IMR-90 (cell line): Measurements from ENCODE around the gene GPC5. TPM values are rescaled to one million over a fixed set of nuclear protein-coding genes. Genes with fewer than 3 reads are reported as not detected.

Experiments used
- ATAC-seq: fragments of 200-7000 bp; cut with Tn5 transposase; 2 replicates; pipeline ENCODE4 v1.9.1; 2020; ENCODE audit warnings: low read depth, mild to moderate bottlenecking, moderate library complexity
- BruUV-seq: library from RNA; stranded (reverse); fragments of 400-500 nt; replicated peaks from 2 replicates; lab custom pipeline; 2021; lab: Mats Ljungman, UMichigan
- CTCF ChIA-PET: fragments of 300-600 bp; formaldehyde crosslinking; extraction: SDS; loops from one replicate; lab custom pipeline; 2021; ENCODE audit warnings: antibody characterized with exemption; lab: Yijun Ruan, JAX
- POLR2A ChIA-PET: fragments of 300-600 bp; sonication (Branson Sonifier 250); formaldehyde crosslinking; loops from one replicate; lab custom pipeline; 2022; ENCODE audit warnings: antibody characterized with exemption; ENCODE audit not compliant: unreplicated experiment; lab: Charles Lee
- DNase-seq: peaks from one replicate; pipeline ENCODE4 v3.0.0; 2013
- H2AFZ ChIP-seq: replicated peaks from 2 replicates; pipeline ENCODE3; 2013; ENCODE audit warnings: low read length, mild to moderate bottlenecking; ENCODE audit not compliant: poor library complexity
- H2AK5ac ChIP-seq: 2 replicates; pipeline ENCODE4 v1.6.1; 2013; ENCODE audit warnings: low read depth, low read length, inconsistent platforms
- H2AK9ac ChIP-seq: replicated peaks from 2 replicates; pipeline ENCODE3; 2013; ENCODE audit warnings: mild to moderate bottlenecking, low read depth, low read length, moderate library complexity; ENCODE audit not compliant: poor library complexity
- H2BK120ac ChIP-seq: 2 replicates; pipeline ENCODE4 v1.6.1; 2013; ENCODE audit warnings: low read depth, low read length, inconsistent platforms
- H2BK15ac ChIP-seq: 3 replicates; pipeline ENCODE4 v1.6.1; 2013; ENCODE audit warnings: low read depth, low read length, inconsistent platforms
- H2BK20ac ChIP-seq: 2 replicates; pipeline ENCODE4 v1.6.1; 2013; ENCODE audit warnings: low read depth, mild to moderate bottlenecking, inconsistent platforms, low read length, moderate library complexity
- H2BK5ac ChIP-seq: 2 replicates; pipeline ENCODE4 v1.6.1; 2013; ENCODE audit warnings: mild to moderate bottlenecking, low read depth, low read length, inconsistent platforms; ENCODE audit not compliant: poor library complexity, severe bottlenecking
- H3K14ac ChIP-seq: replicated peaks from 2 replicates; pipeline ENCODE4 v1.6.1; 2013; ENCODE audit warnings: low read depth, low read length, inconsistent platforms
- H3K18ac ChIP-seq: 2 replicates; pipeline ENCODE4 v1.6.1; 2013; ENCODE audit warnings: low read depth, low read length, control low read depth
- H3K23ac ChIP-seq: 2 replicates; pipeline ENCODE4 v1.6.1; 2013; ENCODE audit warnings: low read depth, low read length, inconsistent platforms
- H3K27ac ChIP-seq: 2 replicates; pipeline ENCODE4 v1.5.1; 2013; ENCODE audit warnings: mild to moderate bottlenecking, control low read depth, low read length; ENCODE audit not compliant: insufficient read depth
- H3K27me3 ChIP-seq: 2 replicates; pipeline ENCODE4 v1.6.1; 2013; ENCODE audit warnings: low read length; ENCODE audit not compliant: control insufficient read depth, insufficient read depth
- H3K36me3 ChIP-seq: 2 replicates; pipeline ENCODE4 v1.6.1; 2013; ENCODE audit warnings: low read length, mixed read lengths; ENCODE audit not compliant: control insufficient read depth, insufficient read depth
- H3K4ac ChIP-seq: 2 replicates; pipeline ENCODE4 v1.6.1; 2013; ENCODE audit warnings: low read depth, low read length, inconsistent platforms
- H3K4me1 ChIP-seq: 2 replicates; pipeline ENCODE4 v1.6.1; 2013; ENCODE audit warnings: low read length, mixed read lengths; ENCODE audit not compliant: control insufficient read depth, insufficient read depth
- H3K4me2 ChIP-seq: 2 replicates; pipeline ENCODE4 v1.6.1; 2013; ENCODE audit warnings: low read depth, mild to moderate bottlenecking, control low read depth, low read length, moderate library complexity
- H3K4me3 ChIP-seq: 2 replicates; pipeline ENCODE4 v1.5.1; 2013; ENCODE audit warnings: low read depth, mild to moderate bottlenecking, control low read depth, low read length, moderate library complexity; ENCODE audit not compliant: insufficient read depth
- H3K56ac ChIP-seq: 2 replicates; pipeline ENCODE4 v1.6.1; 2013; ENCODE audit warnings: low read length, inconsistent platforms; ENCODE audit not compliant: insufficient read depth; ENCODE audit errors: extremely low read depth
- H3K79me1 ChIP-seq, 2 experiments: 2 replicates each; pipeline ENCODE4 v1.6.1; 2013; ENCODE audit warnings: low read length in 2 of 2, inconsistent platforms in 1 of 2, low read depth in 1 of 2
- H3K9ac ChIP-seq: 2 replicates; pipeline ENCODE4 v1.6.1; 2013; ENCODE audit warnings: low read depth, low read length, control low read depth
- H3K9me1 ChIP-seq: 2 replicates; pipeline ENCODE4 v1.6.1; 2013; ENCODE audit warnings: low read length, inconsistent platforms; ENCODE audit not compliant: insufficient read depth
- H3K9me3 ChIP-seq: 2 replicates; pipeline ENCODE4 v1.6.1; 2013; ENCODE audit warnings: low read length; ENCODE audit not compliant: control insufficient read depth, insufficient read depth
- H4K20me1 ChIP-seq: 2 replicates; pipeline ENCODE4 v1.6.1; 2013; ENCODE audit warnings: low read length, inconsistent platforms; ENCODE audit not compliant: insufficient read depth
- H4K5ac ChIP-seq: 2 replicates; pipeline ENCODE4 v1.6.1; 2013; ENCODE audit warnings: mild to moderate bottlenecking, low read depth, low read length, control low read depth
- H4K8ac ChIP-seq, 2 experiments: 2 replicates each; pipeline ENCODE4 v1.6.1; 2013; ENCODE audit warnings: low read depth in 2 of 2, low read length in 2 of 2, control low read depth in 1 of 2, inconsistent platforms in 1 of 2
- H4K91ac ChIP-seq: 2 replicates; pipeline ENCODE4 v1.6.1; 2013; ENCODE audit warnings: low read depth, low read length, inconsistent platforms; ENCODE audit not compliant: insufficient read depth
- BHLHE40 ChIP-seq: fragments of 150-350 bp; IDR thresholded peaks from 2 replicates; pipeline ENCODE4 v1.6.1; 2016; ENCODE audit warnings: mild to moderate bottlenecking, low read depth, low read length
- CEBPB ChIP-seq: IDR thresholded peaks from 2 replicates; pipeline ENCODE4 v1.6.1; 2012; ENCODE audit warnings: low read depth, low read length, improper control_type of control experiment
- CHD1 ChIP-seq: IDR thresholded peaks from 2 replicates; pipeline ENCODE4 v1.6.1; 2012; ENCODE audit warnings: low read depth, low read length, improper control_type of control experiment
- CTCF ChIP-seq: conservative IDR thresholded peaks from 2 replicates; pipeline ENCODE4 v1.5.1; 2012; ENCODE audit warnings: mild to moderate bottlenecking, low read depth, low read length, improper control_type of control experiment
- ELK1 ChIP-seq: fragments of 150-350 bp; IDR thresholded peaks from 2 replicates; pipeline ENCODE4 v1.6.1; 2016; ENCODE audit warnings: low read depth, mild to moderate bottlenecking, low read length, moderate library complexity, borderline replicate concordance
- FOS ChIP-seq: fragments of 150-350 bp; IDR thresholded peaks from 2 replicates; pipeline ENCODE4 v1.6.1; 2016; ENCODE audit warnings: low read depth, low read length
- MAFK ChIP-seq: IDR thresholded peaks from 2 replicates; pipeline ENCODE4 v1.6.1; 2012; ENCODE audit warnings: low read depth, low read length, improper control_type of control experiment
- MAZ ChIP-seq: IDR thresholded peaks from 2 replicates; pipeline ENCODE4 v1.6.1; 2012; ENCODE audit warnings: low read depth, mild to moderate bottlenecking, low read length, improper control_type of control experiment, moderate library complexity, borderline replicate concordance
- MXI1 ChIP-seq: IDR thresholded peaks from 2 replicates; pipeline ENCODE4 v1.6.1; 2012; ENCODE audit warnings: low read depth, mild to moderate bottlenecking, low read length, moderate library complexity, borderline replicate concordance
- NFE2L2 ChIP-seq: fragments of 150-350 bp; IDR thresholded peaks from 2 replicates; pipeline ENCODE4 v1.6.1; 2016; ENCODE audit warnings: low read depth, mild to moderate bottlenecking, low read length
- POLR2A ChIP-seq: IDR thresholded peaks from 2 replicates; pipeline ENCODE4 v1.6.1; 2012; ENCODE audit warnings: mild to moderate bottlenecking, low read depth, low read length
- RAD21 ChIP-seq: IDR thresholded peaks from 2 replicates; pipeline ENCODE4 v1.6.1; 2012; ENCODE audit warnings: low read length, improper control_type of control experiment
- RCOR1 ChIP-seq: IDR thresholded peaks from 2 replicates; pipeline ENCODE4 v1.6.1; 2012; ENCODE audit warnings: mild to moderate bottlenecking, low read length, improper control_type of control experiment; ENCODE audit not compliant: insufficient replicate concordance
- RFX5 ChIP-seq: IDR thresholded peaks from 2 replicates; pipeline ENCODE4 v1.8.0; 2012; ENCODE audit warnings: low read depth, mild to moderate bottlenecking, low read length, moderate library complexity
- SMC3 ChIP-seq: fragments of 150-350 bp; IDR thresholded peaks from 2 replicates; pipeline ENCODE4 v1.6.1; 2016; ENCODE audit warnings: low read depth, mild to moderate bottlenecking, antibody characterized with exemption, low read length, moderate library complexity
- WGBS, 2 experiments: methylation state at CpG; one replicate each; pipeline versions ENCODE4 v1.1.5 to v1.1.7; 2013; ENCODE audit warnings: missing lambda C conversion rate in 2 of 2; ENCODE audit not compliant: insufficient read length in 1 of 2; ENCODE audit errors: extremely low coverage in 2 of 2; 5-methylcytosine and 5-hydroxymethylcytosine counted together
- dilution Hi-C: fragments of 300-500 bp; cut with HindIII; formaldehyde crosslinking; loops from one replicate; pipeline ENCODE4 v1.14.3; 2018; ENCODE audit warnings: low sequenced_read_pairs; ENCODE audit not compliant: unreplicated experiment
- in situ Hi-C: fragments of 300-500 bp; cut with MboI; formaldehyde crosslinking; loops from 3 replicates; pipeline ENCODE4 v1.14.3; 2019; ENCODE audit warnings: low sequenced_read_pairs, inconsistent platforms, mixed read lengths
- intact Hi-C: fragments of 100-400 bp; cut with micrococcal nuclease; formaldehyde crosslinking; loops from 2 replicates; pipeline ENCODE4 v1.10.0; 2022
- polyA plus RNA-seq, 3 experiments: library from polyadenylated mRNA; depleted of rRNA; stranded (reverse); fragments of >200 nt; gene quantifications; 2 replicates each; pipeline ENCODE4 v1.2.3, GENCODE V29; 2012; ENCODE audit warnings: low replicate concordance in 1 of 3
- total RNA-seq: library from RNA; depleted of rRNA; stranded (reverse); fragments of >200 nt; gene quantifications from 2 replicates; pipeline ENCODE4 v1.2.3, GENCODE V29; 2012
- TF ChIP-seq, protein P1 (sequence below): fragments of 150-350 bp; IDR thresholded peaks from 2 replicates; pipeline ENCODE4 v1.6.1; 2017; ENCODE audit warnings: mild to moderate bottlenecking, antibody characterized with exemption, low read length, low read depth

GPC5 gene
- total and polyA plus RNA-seq, 2 of the 4 experiments (the other 2 are of a cell fraction): 0.94 to 1.8 TPM

DNA sequence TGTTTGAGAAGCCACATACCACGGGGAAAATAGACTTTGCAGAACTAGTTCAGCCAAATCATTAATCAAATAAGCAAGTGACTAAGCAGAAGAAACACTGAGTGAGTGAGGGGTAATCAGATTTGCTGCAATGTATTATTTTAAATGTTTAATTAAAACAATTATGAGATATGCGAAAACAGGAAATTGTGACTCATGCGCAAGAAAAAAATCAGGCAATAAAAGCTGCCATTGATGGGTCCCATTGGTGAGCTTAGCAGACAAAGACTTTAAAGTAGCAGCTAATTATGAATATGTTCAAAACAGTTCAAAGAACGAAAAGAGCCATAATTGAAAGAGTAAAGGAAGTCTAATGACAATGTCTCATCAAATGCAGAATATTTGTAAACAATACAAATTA is 644.1 kb downstream of the GPC5 start:
- dilution Hi-C loops (no loop called here), intact Hi-C loops (no loop called here), in situ Hi-C loops (no loop called here)
- H3K36me3 ChIP-seq: no peaks in the 10 kb centered on the region
- H3K56ac ChIP-seq: no peak overlapping the region
- no TSS peak for BruUV-seq
- H3K4ac ChIP-seq: no peak overlapping the region
- no peaks in the 10 kb centered on the region for H3K79me1 ChIP-seq
- no peaks in the 10 kb centered on the region for H4K20me1 ChIP-seq
- no peak overlapping the region for H3K23ac ChIP-seq
- TF ChIP-seq CHD1 (no peak), RFX5 (no peak), CEBPB (no peak), MAFK (no peak), CTCF (no peak), MXI1 (no peak), RCOR1 (no peak), POLR2A (no peak), ELK1 (no peak), RAD21 (no peak), MAZ (no peak), NFE2L2 (no peak), SMC3 (no peak), FOS (no peak), BHLHE40 (no peak)
- TF ChIP-seq, protein P1, sequence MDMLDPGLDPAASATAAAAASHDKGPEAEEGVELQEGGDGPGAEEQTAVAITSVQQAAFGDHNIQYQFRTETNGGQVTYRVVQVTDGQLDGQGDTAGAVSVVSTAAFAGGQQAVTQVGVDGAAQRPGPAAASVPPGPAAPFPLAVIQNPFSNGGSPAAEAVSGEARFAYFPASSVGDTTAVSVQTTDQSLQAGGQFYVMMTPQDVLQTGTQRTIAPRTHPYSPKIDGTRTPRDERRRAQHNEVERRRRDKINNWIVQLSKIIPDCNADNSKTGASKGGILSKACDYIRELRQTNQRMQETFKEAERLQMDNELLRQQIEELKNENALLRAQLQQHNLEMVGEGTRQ: no peak
- no peaks in the 10 kb centered on the region for H3K27me3 ChIP-seq
- H2AK5ac ChIP-seq: no peak overlapping the region
- H3K9ac ChIP-seq: no peak overlapping the region
- no peak overlapping the region for H2AFZ ChIP-seq
- H3K4me2 ChIP-seq: no peak overlapping the region
- no peak overlapping the region for H3K27ac ChIP-seq
- no peak overlapping the region for H3K14ac ChIP-seq
- H3K9me1 ChIP-seq: no peaks in the 10 kb centered on the region
- H2BK15ac ChIP-seq: no peak overlapping the region
- H3K18ac ChIP-seq: no peak overlapping the region
- ATAC-seq (no peak), DNase-seq (no peak)
- WGBS, 2 experiments: no CpG with 5 or more reads among the region's 4 CpGs
- no peak overlapping the region for H2AK9ac ChIP-seq
- H4K5ac ChIP-seq: no peak overlapping the region
- no peak overlapping the region for H2BK120ac ChIP-seq
- no peak overlapping the region for H3K4me3 ChIP-seq
- H4K91ac ChIP-seq: no peak overlapping the region
- POLR2A ChIA-PET: no interaction called here
- no peak overlapping the region for H2BK5ac ChIP-seq
- H3K9me3 ChIP-seq: no peaks in the 10 kb centered on the region
- CTCF ChIA-PET: no interaction called here
- H4K8ac ChIP-seq: no peak overlapping the region
- H3K4me1 ChIP-seq: no peaks in the 10 kb centered on the region
- H2BK20ac ChIP-seq: no peak overlapping the region
